Endothelial cell of umbilical vein (primary cell): Measurements from ENCODE around the gene SENP5. TPM values are rescaled to one million over a fixed set of nuclear protein-coding genes. Genes with fewer than 3 reads are reported as not detected.

Experiments
- BruUV-seq: library from RNA; stranded (reverse); fragments of 400-500 nt; replicated peaks from 2 replicates; lab custom pipeline; 2021; lab: Mats Ljungman, UMichigan
- CTCF ChIA-PET: fragments of 300-600, 350-600 bp; sonication (Branson Sonifier 250); formaldehyde crosslinking; loops from one replicate; lab custom pipeline; 2021; ENCODE audit warnings: antibody characterized with exemption, inconsistent platforms; lab: Charles Lee
- POLR2A ChIA-PET: fragments of 300-600, 350-600 bp; sonication (Branson Sonifier 250); formaldehyde crosslinking; loops from one replicate; lab custom pipeline; 2021; ENCODE audit warnings: antibody characterized with exemption, inconsistent platforms; lab: Charles Lee
- DNase-seq: peaks from one replicate; pipeline ENCODE4 v3.0.0-alpha.2; 2011; ENCODE audit warnings: low read depth, low spot score
- FAIRE-seq: peaks from 2 replicates; lab custom pipeline; 2011; peaks lifted over from hg19 to GRCh38; lab: Jason Lieb, UNC
- H2AFZ ChIP-seq: 2 replicates; pipeline ENCODE4 v1.6.0; 2012; ENCODE audit warnings: low read depth, low read length, control low read depth, inconsistent platforms
- H3K27ac ChIP-seq: 2 replicates; pipeline ENCODE4 v1.5.1; 2011; ENCODE audit warnings: low read depth, mild to moderate bottlenecking, control low read depth, low read length, moderate library complexity; ENCODE audit not compliant: insufficient read depth
- H3K27me3 ChIP-seq, 2 experiments: 2 replicates each; pipeline versions ENCODE4 v1.6.0 to v1.6.1; 2011; ENCODE audit warnings: low read length in 2 of 2, mixed read lengths in 1 of 2; ENCODE audit not compliant: control insufficient read depth in 2 of 2, insufficient read depth in 2 of 2
- H3K36me3 ChIP-seq, 2 experiments: 2 replicates in 1 of 2; 3 replicates in 1 of 2; pipeline ENCODE4 v1.5.1; 2011; ENCODE audit warnings: low read length in 2 of 2, mild to moderate bottlenecking in 1 of 2, moderate library complexity in 1 of 2; ENCODE audit not compliant: control insufficient read depth in 2 of 2, insufficient read depth in 2 of 2; ENCODE audit errors: extremely low read depth in 1 of 2
- H3K4me1 ChIP-seq: 3 replicates; pipeline ENCODE4 v1.5.1; 2011; ENCODE audit warnings: mild to moderate bottlenecking, low read length; ENCODE audit not compliant: control insufficient read depth, insufficient read depth; ENCODE audit errors: extremely low read depth
- H3K4me2 ChIP-seq: 2 replicates; pipeline ENCODE4 v1.6.1; 2011; ENCODE audit warnings: low read length, control low read depth, mixed read lengths; ENCODE audit not compliant: insufficient read depth
- H3K4me3 ChIP-seq, 3 experiments: fragments of 200-600 bp in 1 of 3; sonication (generic), shearing (Covaris generic) in 1 of 3; replicated peaks in 1 of 3; 2 replicates each; pipeline ENCODE4 v1.5.1; 2011 to 2016; ENCODE audit warnings: control low read depth in 3 of 3, low read length in 3 of 3, mild to moderate bottlenecking in 2 of 3, inconsistent platforms in 1 of 3, low read depth in 1 of 3, moderate library complexity in 1 of 3; ENCODE audit not compliant: insufficient read depth in 1 of 3
- H3K79me2 ChIP-seq: 2 replicates; pipeline ENCODE4 v1.6.0; 2012; ENCODE audit warnings: low read length, inconsistent platforms; ENCODE audit not compliant: control insufficient read depth, insufficient read depth
- H3K9ac ChIP-seq: replicated peaks from 2 replicates; pipeline ENCODE3; 2011; ENCODE audit warnings: low read length, control low read depth; ENCODE audit not compliant: insufficient read depth; ENCODE audit errors: extremely low read depth
- H3K9me1 ChIP-seq: replicated peaks from 3 replicates; pipeline ENCODE4 v1.6.0; 2011; ENCODE audit warnings: mild to moderate bottlenecking, low read length; ENCODE audit not compliant: control insufficient read depth, insufficient read depth; ENCODE audit errors: extremely low read depth
- H3K9me3 ChIP-seq: replicated peaks from 2 replicates; pipeline ENCODE4 v1.5.1; 2012; ENCODE audit warnings: low read length, inconsistent platforms; ENCODE audit not compliant: control insufficient read depth, insufficient read depth
- H4K20me1 ChIP-seq: replicated peaks from 2 replicates; pipeline ENCODE3; 2011; ENCODE audit warnings: mild to moderate bottlenecking, low read length; ENCODE audit not compliant: control insufficient read depth, insufficient read depth; ENCODE audit errors: extremely low read depth
- EZH2 ChIP-seq: IDR thresholded peaks from 2 replicates; pipeline ENCODE4 v1.6.1; 2012; ENCODE audit warnings: borderline replicate concordance, low read depth, mild to moderate bottlenecking, moderate library complexity, low read length, inconsistent platforms; ENCODE audit not compliant: severe bottlenecking
- FOS ChIP-seq: IDR thresholded peaks from 2 replicates; pipeline ENCODE4 v1.6.1; 2011; ENCODE audit warnings: mild to moderate bottlenecking, low read length, moderate library complexity, borderline replicate concordance; ENCODE audit not compliant: insufficient read depth
- GATA2 ChIP-seq: IDR thresholded peaks from 2 replicates; pipeline ENCODE4 v1.7.0; 2011; ENCODE audit warnings: low read depth, mild to moderate bottlenecking, moderate library complexity, mixed read lengths, low read length; ENCODE audit not compliant: insufficient read length, insufficient read depth
- JUN ChIP-seq: IDR thresholded peaks from 2 replicates; pipeline ENCODE4 v1.6.1; 2011; ENCODE audit warnings: borderline replicate concordance, low read depth; ENCODE audit not compliant: insufficient read length, insufficient read depth
- MYC ChIP-seq: IDR thresholded peaks from one replicate; pipeline ENCODE4 v1.6.1; 2011; ENCODE audit warnings: mild to moderate bottlenecking, low read depth, low read length
- POLR2A ChIP-seq: IDR thresholded peaks from 2 replicates; pipeline ENCODE4 v1.6.1; 2012; ENCODE audit warnings: low read depth, mild to moderate bottlenecking, control low read depth, low read length
- POLR2AphosphoS5 ChIP-seq: IDR thresholded peaks from 2 replicates; pipeline ENCODE4 v1.6.1; 2012; ENCODE audit warnings: low read depth, mild to moderate bottlenecking, control low read depth, low read length, moderate library complexity; ENCODE audit not compliant: insufficient read depth
- dilution Hi-C: fragments of 300-500 bp; cut with MboI; formaldehyde crosslinking; loops from one replicate; pipeline ENCODE4 v1.15.0; 2019; ENCODE audit warnings: low sequenced_read_pairs; ENCODE audit not compliant: extremely low pct_ligation_motif_present
- intact Hi-C: fragments of 100-400 bp; cut with micrococcal nuclease; formaldehyde crosslinking; loops from one replicate; pipeline ENCODE4 v1.10.0; 2022
- polyA plus RNA-seq, 4 experiments: library from polyadenylated mRNA; depleted of rRNA in 3 of 4; stranded (reverse) in 3 of 4; unstranded in 1 of 4; fragments of >200 nt; gene quantifications; 2 replicates each; pipeline versions ENCODE4 v1.2.1 to v1.2.3, GENCODE V29; 2011 to 2012; ENCODE audit warnings: missing spikeins in 1 of 4
- total RNA-seq: library from RNA; stranded (reverse); gene quantifications from 2 replicates; pipeline ENCODE4 v1.2.3, GENCODE V29; 2021
- TF ChIP-seq, protein P1 (sequence below), 2 donors: IDR thresholded peaks; 1 replicate in 1 of 2; 2 replicates in 1 of 2; pipeline ENCODE4 v1.5.1; 2011; ENCODE audit warnings: low read length in 2 of 2, mild to moderate bottlenecking in 2 of 2, moderate library complexity in 2 of 2, control low read depth in 1 of 2, inconsistent platforms in 1 of 2, low read depth in 1 of 2; ENCODE audit not compliant: insufficient read depth in 1 of 2; ENCODE audit errors: extremely low read depth in 1 of 2
- TF ChIP-seq, protein P2 (sequence below): IDR thresholded peaks from 2 replicates; pipeline ENCODE4 v1.6.1; 2011; ENCODE audit not compliant: insufficient read depth, insufficient read length

Gene SENP5
- total and polyA plus RNA-seq, 2 donors (not counting 3 experiments of a cell fraction or from before 2014, with no cell fraction given), result 7.9 to 33.5 TPM

DNA sequence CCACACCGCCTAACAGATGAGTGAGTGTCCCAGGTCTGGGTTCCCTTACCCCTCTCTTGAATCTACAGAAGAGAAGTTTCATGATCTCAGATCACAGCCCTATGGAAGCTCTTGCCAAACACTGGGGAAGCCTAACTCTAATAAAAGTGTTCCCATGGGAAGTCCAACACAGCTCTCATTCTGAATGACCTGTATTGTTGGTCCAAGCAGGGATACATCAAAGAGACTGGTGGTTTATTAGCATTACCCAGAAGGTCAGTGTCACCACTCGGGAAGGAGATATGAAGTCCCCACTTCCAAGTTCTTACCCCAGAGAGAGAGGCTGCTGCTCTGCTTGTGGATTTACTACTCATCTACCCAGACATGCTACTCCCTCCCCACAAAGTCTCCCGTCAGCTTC is 83.7 kb downstream of the SENP5 start:
- CTCF ChIA-PET, result interaction anchor here (1.4 kb wide), 1 partner anchor 18 kb away, joined by 4 read pairs; no protein-coding TSS in a partner anchor
- Histone ChIP-seq H3K9me3 (no peaks in the 10 kb centered on the region), H3K27me3 (no peaks in the 10 kb centered on the region), H3K36me3 (no peaks in the 10 kb centered on the region), H3K9ac (no peak overlapping the region), H3K9me1 (no peaks in the 10 kb centered on the region), H3K79me2 (no peaks in the 10 kb centered on the region), H3K27ac (no peak overlapping the region), H3K4me3 (no peak overlapping the region), H2AFZ (no peak overlapping the region), H3K4me1 (no peaks in the 10 kb centered on the region), H4K20me1 (no peaks in the 10 kb centered on the region), H3K4me2 (no peak overlapping the region)
- intact Hi-C loops, result no loop called here
- TF ChIP-seq FOS, result no peak
- TF ChIP-seq, protein P1, sequence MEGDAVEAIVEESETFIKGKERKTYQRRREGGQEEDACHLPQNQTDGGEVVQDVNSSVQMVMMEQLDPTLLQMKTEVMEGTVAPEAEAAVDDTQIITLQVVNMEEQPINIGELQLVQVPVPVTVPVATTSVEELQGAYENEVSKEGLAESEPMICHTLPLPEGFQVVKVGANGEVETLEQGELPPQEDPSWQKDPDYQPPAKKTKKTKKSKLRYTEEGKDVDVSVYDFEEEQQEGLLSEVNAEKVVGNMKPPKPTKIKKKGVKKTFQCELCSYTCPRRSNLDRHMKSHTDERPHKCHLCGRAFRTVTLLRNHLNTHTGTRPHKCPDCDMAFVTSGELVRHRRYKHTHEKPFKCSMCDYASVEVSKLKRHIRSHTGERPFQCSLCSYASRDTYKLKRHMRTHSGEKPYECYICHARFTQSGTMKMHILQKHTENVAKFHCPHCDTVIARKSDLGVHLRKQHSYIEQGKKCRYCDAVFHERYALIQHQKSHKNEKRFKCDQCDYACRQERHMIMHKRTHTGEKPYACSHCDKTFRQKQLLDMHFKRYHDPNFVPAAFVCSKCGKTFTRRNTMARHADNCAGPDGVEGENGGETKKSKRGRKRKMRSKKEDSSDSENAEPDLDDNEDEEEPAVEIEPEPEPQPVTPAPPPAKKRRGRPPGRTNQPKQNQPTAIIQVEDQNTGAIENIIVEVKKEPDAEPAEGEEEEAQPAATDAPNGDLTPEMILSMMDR (IDR thresholded peaks at IDR 0.05; ENCODE audit: extremely low read depth in 1 of 2, insufficient read depth in 1 of 2, low read depth in 1 of 2, low read length in 2 of 2), result no peak
- TF ChIP-seq EZH2, result no peak
- no peak for TF ChIP-seq POLR2AphosphoS5
- no peak for TF ChIP-seq POLR2A
- TF ChIP-seq, protein P2, sequence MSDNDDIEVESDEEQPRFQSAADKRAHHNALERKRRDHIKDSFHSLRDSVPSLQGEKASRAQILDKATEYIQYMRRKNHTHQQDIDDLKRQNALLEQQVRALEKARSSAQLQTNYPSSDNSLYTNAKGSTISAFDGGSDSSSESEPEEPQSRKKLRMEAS, result no peak
- no peak for TF ChIP-seq GATA2
- TF ChIP-seq MYC, result no peak
- TF ChIP-seq JUN, result no peak
- dilution Hi-C loops, result no loop called here
- POLR2A ChIA-PET, result no interaction called here
- FAIRE-seq, result no peak
- BruUV-seq, result no TSS peak
- no peak for DNase-seq
